Ureter (tissue), 1 donor: ENCODE data around the gene SSR1. TPM values are rescaled to one million over a fixed set of nuclear protein-coding genes. Genes with fewer than 3 reads are reported as not detected.
A peak's percentile ranks its signal among the peaks of the same experiment; 100 is the strongest.

Experiments used
- DNase-seq: peaks from one replicate; pipeline ENCODE4 v3.0.0-alpha.2; 2020; ENCODE audit warnings: low spot score
- total RNA-seq: library from RNA; stranded (reverse); gene quantifications from one replicate; pipeline ENCODE4 v1.2.4, GENCODE V29; 2023
- donor health status: DM: yes; HTN: yes; CAD: no.

Gene SSR1
- total RNA-seq, 1 donor from 2014 or later: 116 TPM

DNA sequence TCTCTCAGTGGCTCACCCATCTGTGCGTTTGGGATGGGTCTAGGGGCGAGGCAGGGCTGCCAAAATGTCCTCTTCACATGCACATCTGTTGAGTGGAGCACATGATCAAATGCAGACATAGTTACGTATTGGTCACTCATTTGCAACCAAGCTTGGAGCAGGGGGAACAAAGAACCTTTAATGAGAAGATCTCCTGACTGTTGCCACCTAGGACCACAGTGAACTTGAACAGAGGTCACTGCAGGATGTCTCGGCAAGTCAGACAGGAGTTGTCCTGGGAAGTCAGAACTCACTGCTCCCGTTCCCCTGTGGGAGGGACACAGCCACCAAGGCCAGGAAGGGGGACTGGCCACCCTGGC, 73.4 kb downstream of the SSR1 start:
- no peak for DNase-seq

DNA sequence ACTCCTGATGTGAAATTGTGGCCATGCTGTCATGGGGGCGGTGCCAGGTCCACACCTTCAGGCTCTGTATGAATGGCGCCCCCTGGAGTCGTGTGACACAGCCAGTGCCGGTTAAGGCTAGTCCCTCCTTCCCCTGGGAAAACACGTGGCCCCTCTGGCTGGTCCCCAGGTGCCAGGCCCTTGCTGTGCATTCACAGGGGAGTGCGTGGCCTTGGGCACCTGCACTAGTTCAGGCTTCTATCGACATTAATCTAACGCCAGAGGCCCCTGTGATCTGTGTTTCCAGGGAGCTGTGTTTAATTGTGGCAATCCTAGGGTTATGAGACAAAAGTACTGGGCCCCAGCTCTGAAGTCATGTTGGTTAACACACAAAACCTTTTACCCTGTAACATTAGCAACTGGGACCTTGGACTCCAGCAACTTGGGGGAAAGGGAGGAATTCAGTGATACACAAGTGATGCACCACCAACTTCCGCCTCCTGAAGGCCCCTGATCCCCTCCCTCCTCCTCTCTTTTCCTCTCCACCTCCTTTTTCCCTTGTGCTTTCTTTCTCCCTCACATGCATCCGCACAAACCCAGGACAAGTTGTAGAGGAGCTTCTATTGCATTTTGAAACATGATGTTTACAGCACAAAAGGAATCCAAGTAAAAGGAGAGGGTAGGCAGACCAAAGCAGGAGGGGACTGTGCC, 74.0 kb downstream of the SSR1 start:
- peak; percentile 81 for DNase-seq

DNA sequence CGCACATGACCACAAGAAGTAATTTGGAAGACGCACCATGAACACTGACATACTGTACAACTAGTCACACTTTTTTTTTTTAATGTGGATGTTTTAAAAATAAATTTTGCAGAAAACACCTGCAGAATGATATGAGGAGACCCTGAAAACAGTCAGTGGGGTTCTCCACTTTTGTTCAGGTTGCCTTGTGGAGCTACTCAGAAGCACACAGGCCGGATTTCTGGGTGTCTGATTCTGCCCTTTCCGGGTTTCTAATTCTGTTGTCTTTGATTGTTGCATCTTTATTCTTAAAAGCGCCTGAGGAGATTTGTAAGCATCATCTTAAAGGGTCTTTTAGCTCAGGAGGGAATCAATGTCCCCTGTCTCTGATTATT, 74.5 kb downstream of the SSR1 start:
- no peak for DNase-seq

DNA sequence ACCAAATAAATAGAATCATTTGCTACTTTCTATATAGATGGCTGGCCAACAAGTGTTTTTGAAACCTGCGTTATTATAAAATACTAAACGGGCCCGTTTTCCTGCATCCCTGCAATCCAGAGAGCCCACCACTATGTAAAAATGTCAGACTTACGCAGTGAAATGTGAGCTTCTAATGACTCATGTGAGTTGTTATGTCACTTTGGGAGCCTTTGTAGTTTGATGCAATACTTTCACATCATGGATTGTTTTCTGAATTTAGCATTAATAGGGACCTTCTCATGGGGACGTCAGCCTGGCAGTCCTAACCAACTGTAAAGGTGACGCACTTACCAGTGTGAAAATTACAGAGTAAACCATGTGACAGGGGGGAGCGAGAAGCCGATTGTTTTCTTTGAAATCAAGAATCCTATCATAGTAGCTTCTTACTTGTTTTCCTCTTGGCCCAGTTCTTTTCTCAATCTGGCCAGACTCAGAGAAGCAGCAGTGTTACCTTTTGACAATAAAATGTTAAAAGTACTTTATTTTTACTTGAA, 75.3 kb downstream of the SSR1 start:
- no peak for DNase-seq

DNA sequence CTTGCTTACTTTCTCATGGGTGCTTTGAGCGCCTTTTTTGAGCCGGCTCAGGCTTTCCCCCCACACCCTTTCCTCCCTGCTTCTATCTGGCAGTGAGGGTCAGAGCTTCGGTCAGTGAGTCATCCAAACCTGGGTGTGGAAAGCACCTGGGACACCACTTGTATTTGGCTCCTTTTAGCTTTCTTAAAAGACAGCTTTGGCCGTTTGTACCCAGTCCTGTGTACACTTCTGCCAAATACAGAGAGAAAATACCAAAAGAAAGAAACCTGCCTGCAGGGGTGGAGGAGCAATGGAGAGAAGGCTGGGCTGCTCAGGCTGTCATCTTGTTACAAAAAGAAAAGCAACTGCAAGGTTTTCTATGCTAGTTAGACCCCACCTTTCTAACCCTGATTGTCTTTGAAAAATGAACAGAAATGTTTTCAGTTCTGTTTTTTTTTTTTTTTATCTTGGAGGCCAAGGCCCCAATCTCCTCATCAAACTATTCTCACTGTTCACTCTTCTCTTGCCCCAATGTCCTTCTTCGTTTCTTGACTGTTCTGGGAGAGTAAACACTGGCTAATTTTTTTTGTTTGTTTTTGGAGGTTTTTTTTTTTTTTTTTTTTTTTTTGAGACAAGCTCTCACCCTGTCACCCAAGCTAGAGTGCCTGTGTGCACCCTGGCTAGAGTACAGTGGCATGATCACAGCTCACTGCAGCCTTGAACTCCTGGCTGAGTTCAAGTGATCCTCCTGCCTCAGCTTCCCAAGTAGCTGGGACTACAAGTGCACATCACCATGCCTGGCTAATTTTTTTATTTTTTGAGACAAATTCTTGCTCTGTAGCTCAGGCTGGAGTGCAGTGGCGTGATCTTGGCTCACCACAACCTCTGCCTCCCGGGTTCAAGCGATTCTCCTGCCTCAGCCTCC, 76.4 kb downstream of the SSR1 start:
- DNase-seq: no peak

DNA sequence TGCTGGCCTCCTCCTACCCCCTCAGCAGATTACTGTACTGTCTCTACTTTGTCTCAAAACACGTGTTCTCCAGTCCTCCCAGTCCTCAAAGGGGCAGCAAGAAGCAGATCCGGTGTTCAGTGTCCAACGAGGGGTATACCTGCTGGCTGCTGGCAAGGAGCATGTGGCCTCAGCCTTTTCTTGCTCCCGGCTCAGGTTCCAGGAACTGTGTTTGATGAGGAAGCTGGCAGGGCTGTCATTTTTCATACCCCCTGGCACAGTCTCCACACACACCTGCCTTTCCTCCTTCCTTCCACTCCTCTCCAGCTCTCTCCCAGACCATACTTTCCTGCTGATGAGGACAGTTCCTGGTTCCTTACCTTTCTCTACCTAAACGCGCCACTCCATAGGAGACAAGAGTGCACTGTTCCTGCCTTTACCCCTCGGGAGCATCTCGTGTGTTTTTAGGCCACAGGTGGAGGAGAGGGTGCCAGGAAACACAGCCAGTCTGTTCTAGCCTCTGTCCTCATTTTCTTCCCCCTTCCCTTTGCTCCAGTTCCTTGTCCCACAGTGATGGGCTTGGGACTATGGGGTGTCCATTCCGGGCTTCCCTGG, 77.2 kb downstream of the SSR1 start:
- DNase-seq: no peak

DNA sequence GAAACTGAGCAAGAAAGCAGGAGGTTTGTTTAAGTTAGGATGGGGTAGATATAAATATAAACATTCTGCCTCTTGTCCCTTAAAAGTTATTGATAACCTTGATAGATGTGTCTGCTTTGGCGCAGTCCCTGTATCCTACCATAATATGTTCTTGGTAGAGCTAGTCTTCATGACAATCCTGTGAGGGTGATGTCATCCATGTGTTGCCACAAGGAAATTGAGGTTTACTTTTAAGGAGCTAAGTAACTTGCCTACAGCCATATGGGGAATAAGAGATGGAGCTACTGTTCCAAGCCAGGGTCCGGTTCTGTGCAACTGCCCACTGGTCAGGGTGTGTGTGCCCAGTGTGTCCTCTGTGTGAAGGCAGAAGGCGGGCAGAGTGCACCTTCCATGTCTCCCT, 78.5 kb downstream of the SSR1 start:
- no peak for DNase-seq

DNA sequence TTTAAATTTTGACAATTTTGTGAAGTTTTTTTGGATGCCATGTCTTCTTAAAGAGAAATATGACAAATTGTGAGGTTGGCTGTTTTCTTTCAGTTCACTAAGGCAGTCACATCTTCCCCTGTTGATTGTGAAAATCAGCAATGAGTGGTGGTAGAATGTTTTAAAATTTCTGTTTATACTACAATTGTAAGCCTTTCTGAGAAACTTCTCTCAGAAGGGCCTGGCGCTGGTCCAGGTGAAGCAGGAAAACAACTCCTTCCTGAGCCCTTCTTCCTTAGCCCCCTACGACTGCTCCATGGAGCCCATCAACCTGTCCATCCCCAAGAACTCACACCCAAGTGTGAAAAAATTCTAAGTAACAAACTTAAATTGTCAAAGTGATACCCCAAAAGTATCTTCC, 80.6 kb downstream of the SSR1 start:
- DNase-seq: no peak

DNA sequence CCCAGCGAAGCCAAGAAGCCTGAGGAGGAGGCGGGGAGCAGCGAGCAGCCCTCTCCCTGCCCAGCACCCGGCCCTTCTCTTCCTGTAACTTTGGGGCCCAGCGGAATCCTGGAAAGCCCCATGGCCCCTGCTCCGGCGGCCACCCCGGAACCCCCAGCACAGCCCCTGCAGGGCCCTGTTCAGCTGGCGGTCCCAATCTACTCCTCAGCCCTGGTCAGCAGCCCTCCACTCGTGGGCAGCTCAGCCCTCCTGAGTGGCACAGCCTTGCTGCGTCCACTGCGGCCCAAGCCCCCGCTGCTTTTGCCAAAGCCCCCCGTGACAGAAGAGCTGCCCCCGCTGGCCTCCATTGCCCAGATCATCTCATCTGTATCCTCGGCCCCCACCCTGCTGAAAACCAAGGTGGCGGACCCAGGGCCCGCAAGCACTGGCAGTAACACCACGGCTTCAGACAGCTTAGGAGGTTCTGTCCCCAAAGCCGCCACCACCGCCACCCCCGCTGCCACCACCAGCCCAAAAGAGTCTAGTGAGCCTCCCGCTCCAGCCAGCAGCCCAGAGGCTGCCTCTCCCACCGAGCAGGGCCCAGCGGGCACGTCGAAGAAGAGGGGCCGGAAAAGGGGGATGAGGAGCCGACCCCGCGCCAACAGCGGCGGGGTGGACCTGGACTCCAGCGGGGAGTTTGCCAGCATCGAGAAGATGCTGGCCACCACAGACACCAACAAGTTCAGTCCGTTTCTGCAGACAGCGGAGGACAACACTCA, 81.9 kb downstream of the SSR1 start:
- DNase-seq: no peak

DNA sequence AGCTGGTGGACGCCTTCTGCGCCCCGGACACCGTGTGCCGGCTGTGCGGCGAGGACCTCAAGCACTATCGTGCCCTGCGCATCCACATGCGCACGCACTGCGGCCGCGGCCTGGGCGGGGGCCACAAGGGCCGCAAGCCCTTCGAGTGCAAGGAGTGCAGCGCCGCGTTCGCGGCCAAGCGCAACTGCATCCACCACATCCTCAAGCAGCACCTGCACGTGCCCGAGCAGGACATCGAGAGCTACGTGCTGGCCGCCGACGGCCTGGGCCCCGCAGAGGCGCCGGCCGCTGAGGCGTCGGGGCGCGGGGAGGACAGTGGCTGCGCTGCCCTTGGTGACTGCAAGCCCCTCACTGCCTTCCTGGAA, 82.7 kb downstream of the SSR1 start:
- DNase-seq: no peak

DNA sequence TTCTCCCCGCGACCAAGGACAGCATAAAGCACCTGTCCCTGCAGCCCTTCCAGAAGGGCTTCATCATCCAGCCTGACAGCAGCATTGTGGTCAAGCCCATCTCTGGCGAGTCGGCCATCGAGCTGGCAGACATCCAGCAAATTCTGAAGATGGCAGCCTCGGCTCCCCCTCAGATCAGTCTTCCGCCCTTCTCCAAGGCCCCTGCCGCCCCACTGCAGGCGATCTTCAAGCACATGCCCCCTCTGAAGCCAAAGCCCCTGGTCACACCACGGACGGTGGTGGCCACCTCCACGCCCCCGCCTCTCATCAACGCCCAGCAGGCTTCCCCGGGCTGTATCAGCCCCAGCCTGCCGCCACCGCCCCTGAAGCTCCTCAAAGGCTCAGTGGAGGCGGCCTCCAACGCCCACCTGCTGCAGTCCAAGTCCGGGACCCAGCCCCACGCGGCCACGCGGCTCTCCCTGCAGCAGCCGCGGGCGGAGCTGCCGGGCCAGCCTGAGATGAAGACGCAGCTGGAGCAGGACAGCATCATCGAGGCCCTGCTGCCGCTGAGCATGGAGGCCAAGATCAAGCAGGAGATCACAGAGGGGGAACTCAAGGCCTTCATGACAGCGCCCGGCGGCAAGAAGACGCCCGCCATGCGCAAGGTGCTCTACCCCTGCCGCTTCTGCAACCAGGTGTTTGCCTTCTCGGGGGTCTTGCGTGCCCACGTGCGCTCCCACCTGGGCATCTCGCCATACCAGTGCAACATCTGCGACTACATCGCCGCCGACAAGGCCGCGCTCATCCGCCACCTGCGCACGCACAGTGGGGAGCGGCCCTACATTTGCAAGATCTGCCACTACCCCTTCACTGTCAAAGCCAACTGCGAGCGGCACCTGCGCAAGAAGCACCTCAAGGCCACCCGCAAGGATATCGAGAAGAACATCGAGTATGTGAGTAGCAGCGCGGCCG, 83.3 kb downstream of the SSR1 start:
- DNase-seq: no peak

DNA sequence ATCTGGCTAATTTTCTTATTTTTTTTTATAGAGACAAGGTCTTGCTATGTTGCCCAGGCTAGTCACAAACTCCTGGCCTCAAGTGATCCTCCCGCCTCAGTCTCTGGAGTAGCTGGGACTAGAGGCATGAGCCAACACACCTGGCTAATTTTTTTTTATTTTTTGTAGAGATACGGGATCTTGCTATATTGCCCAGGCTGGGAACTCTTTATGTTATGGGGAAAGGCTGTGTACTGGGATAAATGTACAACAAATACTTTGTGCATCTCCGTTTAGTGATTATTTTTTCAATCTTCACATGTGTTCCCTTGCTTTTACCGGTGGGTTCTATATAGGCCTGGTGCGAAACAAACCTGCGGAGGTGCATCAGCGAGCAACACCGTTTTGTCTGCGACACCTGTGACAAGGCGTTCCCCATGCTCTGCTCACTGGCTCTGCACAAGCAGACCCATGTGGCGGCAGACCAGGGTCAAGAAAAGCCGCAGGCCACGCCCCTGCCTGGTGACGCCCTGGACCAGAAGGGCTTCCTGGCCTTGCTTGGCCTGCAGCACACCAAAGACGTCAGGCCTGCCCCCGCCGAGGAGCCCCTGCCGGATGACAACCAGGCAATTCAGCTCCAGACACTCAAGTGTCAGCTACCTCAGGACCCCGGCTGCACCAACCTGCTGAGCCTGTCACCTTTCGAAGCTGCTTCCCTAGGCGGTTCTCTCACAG, 84.2 kb downstream of the SSR1 start:
- DNase-seq: no peak

DNA sequence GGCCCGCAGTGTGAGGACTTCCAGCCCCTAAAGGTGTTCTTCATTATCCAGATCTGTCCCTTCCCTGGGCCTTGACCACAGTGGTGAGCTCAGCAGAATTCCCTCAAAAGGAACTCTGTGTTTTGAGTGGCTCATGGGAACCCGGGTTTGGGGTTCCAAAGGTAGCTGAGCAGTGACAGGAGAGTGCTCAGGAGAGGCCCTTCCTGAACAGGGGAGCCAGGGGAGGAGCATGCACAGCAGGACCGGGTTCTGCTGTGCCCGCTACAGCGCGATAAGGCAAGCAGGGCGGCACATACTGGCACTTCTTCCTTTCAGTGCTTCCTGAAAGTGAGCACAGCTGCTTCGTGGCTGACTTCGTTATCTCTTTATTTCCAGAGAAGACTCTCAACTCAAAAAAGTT, 88.3 kb downstream of the SSR1 start:
- DNase-seq: no peak

DNA sequence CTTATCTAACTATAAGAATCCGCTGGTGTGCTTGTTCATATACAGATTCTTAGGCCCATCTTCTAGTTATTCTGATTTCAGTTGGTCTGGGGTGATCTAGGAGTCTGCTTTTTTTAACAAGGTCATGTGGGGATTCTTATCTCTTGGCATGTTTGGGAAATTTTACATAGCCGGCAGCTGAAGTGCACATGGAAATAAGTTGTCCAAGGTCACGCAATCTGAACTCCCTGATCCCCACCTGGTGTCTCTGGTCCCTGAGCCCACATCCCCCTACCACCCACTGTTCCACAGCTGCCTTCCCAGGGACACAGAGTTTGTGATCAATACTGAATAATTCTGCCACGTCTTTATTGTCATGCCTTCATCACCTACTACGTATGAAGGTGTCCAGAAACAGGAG, 90.8 kb downstream of the SSR1 start:
- DNase-seq: no peak

DNA sequence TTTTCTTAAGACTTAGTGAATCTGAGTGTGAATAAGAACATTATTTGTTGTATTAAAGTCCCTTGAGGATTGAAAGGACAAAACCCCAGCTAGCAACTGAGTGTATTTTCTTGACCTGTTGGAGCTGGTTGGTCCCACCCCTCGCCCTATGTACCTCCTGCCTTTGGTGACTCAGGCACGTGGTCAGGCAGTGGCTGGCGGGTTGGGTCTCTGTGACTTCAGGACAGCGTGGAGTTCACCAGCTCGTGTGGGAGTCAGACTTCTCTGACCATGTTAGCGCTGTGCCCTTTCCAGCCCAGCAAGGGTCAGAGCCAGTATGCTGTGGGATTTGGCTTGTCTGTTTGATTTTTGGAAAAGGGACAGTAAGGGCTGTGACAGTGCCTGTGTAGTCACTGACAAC, 93.7 kb downstream of the SSR1 start:
- no peak for DNase-seq

DNA sequence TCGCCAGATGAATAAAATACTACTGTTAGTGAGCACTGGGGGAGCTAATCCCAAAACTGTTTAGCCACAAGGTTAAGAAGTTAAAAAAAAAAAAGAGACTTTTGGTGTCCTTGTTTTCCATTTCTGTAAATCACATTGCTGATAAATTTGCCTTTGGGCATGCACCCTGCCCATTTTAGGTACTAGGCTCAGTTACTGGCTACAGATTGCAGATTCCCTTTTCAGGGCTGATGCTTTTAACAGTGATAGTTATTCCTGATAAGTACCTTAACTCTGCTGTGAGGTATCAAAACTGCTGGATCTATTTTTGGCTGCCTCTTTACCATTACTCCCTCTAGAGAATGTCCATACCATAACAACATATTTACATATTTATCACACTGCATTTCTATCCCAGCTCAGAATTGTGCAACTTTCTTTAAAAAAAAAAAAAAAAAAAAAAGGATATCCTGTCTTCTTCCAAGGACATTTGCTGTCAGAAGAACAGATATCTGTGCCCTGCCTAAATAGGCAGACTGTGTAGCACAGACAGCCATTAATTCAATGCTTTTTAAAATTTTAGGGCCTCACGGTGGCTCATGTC, 94.5 kb downstream of the SSR1 start:
- DNase-seq: no peak
